Activated T-cell treated with anti-CD3 and anti-CD28 coated beads for 48 hours (primary cell): ENCODE data around the gene P2RY11.

Source experiments
- DNase-seq: peaks from one replicate; pipeline ENCODE4 v3.0.0-alpha.2; 2020; ENCODE audit warnings: low read depth

P2RY11 gene, protein sequence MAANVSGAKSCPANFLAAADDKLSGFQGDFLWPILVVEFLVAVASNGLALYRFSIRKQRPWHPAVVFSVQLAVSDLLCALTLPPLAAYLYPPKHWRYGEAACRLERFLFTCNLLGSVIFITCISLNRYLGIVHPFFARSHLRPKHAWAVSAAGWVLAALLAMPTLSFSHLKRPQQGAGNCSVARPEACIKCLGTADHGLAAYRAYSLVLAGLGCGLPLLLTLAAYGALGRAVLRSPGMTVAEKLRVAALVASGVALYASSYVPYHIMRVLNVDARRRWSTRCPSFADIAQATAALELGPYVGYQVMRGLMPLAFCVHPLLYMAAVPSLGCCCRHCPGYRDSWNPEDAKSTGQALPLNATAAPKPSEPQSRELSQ

DNA sequence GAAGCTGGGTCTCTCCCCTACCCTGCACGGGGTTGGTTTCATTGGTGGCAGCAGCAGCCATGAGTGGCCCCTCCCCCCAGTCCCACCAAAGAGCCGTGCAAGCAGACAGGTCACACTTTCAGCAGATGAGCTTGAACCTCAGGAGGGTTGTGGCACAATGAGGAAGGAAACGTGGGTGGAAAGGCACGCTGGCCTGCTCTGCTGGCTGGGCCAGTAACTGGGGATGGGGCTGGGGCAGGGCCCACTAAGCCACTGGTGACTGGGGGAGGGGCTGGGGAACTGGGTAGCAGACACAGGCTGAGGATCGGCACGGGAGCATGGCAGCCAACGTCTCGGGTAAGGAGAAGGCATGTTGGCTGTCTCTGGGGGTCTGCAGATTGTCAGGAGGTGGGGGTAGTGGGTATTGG is at the start of gene P2RY11:
P2RY11 (plus strand) TSS at position 289 of the 407 bp plus-strand sequence; CDS start at position 318, 29 bp downstream.
- peak; percentile 55 for DNase-seq

DNA sequence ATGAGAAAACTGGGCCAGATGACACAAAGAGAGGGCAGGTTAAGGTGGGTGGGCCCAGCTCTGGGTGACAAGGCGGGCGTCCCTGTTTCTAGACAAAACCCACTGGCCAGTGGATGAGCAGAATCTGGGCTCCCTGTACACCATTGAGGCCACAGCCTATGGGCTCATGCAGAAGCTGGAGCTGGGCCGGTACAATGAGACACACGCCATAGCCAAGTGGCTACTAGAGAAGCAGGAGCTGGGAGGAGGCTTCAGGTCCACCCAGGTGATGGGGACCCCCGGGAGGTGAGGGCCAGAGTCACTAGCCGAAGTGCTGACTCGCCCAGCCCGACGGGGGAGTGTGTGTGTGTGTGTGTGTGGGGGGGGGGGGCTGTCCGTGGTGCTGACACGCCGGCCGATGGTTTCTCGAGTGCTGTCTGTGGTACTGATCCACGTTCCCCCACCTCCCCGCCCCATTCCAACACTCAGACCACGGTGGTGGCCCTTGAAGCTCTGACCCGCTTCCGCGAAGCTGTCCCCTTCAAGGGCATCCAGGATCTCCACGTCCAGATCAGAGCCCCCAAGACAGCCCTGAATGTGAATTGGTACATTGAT is 49.7 kb upstream of the P2RY11 start:
- no peak for DNase-seq

DNA sequence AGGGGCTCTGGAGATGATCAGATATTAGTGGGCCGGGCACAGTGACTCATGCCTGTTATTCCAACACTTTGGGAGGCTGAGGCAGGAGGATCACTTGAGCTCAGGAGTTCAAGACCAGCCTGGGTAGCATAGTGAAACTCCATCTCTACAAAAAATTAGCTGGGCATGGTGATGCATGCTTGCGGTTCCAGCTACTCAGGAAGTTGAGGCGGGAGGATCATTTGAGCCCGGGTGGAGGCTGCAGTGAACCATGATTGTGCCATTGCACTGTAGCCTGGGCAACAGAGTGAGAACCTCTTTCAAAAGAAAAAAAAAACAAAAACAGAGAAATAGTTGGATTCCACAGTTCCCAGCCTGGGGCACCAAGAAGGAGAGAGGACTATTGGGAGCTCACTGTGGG is 43.3 kb upstream of the P2RY11 start:
- no peak for DNase-seq

DNA sequence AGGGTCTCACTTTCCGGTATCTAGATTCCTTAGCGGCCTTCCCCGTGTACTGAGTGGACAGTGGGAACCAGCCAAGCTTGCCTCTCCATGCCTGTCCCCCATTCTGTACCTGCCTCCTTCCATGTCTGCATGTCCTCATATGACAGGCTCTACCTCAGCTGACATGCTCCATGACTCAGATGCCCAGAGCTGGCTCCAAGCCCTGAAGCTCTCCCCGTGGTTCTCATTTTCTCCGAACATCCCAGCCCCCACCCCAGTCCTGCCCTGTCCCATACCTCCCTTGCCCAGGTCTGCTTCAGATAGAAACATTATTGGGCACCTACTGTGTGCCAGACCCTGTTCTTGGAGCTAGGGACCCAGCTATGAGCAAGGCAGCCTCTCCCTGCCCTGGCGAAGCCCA is 42.4 kb upstream of the P2RY11 start:
- DNase-seq: no peak

DNA sequence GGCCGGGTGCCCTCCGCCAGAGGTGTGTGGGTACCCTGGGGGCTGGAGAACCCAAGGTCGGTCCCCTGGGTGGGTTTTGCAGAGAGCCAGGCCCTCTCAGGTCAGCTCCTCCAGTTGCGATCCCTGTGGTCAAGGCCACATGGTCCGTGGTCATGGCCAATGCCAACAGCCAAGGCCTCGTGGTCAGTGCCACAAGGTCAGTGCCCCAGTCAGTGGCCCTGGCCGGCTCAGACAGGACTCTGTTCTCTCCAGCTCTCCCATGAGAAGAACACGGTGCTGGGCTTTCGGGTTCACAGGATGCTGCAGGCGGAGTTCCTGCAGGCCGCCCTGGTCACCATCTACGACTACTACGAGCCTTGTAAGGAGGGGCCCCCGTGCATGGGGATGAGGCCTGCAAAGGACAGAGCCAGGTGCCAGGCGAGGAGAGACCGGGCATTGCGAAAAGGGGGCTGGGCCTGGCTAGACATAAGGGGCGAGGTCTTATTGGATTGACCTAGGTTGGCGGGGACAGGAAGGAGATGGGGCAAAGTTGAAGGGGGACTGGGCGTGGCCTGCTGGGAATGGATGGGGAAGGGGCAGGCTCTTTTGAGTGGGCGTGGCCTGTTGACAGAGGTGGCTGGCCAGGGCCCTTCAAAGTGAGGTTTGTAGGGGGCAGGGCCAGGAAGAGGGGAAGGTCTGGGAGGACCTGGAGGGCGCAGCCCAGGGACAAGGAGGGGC is 40.6 kb upstream of the P2RY11 start:
- no peak for DNase-seq

DNA sequence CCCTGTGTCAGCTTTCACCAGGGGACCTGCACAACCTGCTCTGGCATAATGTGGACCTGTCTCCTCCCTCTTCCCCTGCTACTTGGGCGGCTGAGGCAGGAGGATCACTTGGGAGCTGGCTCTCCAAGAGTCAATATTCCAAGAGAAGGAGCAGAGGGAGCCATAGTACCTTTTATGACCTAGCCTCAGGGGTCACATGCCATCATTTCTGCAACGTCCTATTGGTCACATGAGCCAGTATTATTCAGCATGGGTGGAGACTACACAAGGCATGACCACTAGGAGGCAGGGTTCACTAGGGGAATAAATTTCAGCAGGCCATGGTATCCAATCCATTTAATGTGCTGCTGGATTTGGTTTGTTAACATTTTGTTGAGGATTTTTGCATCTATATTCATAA is 37.3 kb upstream of the P2RY11 start:
- DNase-seq: peak; percentile 46

DNA sequence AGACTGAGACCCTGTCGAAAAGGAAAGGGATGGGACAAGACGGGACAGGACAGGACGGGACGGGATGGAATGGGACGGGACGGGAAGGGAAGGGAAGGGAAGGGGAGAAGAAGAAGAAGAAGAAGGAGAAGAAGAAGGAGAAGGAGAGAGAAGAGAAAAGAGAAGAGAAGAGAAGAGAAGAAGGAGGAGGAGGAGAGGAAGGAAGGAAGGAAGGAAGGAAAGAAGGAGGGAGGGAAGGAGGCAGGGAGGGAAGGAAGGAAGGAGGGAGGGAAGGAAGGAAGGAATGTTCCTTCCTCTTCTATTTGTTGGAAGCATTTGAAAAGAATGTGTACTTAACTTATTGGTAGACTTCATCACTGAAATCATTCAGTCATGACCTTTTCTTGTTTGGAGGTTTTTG is 35.0 kb upstream of the P2RY11 start:
- DNase-seq: no peak

DNA sequence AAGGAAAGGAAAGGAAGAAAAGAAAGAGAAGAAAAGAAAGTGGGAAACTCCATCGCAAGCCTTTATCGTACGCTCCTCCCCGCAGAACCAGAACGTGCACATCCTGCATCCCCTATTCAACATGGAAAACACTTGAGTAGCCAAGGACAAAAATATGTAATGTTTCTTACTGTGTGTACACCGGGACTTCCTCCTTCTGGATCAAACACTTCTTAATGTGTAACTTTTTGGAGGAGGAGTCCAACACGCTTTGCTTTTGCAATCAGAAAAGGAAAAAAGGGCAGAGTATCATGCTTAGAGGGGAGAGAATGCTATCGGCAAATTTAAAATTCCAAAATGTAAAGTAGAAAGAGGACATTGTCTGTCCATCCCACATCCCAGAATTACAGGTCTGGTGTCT is 33.2 kb upstream of the P2RY11 start:
- no peak for DNase-seq

DNA sequence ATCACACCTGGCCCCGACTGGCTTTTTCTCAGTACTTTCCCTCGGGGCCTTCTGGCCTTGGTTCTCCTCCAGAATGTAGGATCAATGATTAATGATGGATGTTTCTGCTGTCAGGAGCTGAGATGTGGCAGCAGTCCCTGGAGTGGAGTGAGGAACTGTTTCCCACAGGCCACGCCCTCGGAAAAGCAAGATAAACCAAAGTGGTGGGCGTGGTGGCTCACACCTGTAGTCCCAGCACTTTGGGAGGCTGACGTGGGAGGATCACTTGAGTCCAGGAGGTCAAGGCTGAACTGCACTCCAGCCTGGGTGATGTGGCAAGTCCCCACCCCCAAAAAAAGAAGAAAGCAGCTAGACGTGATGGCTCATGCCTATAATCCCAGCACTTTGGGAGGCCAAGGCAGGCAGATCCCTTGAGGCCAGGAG is 32.5 kb upstream of the P2RY11 start:
- no peak for DNase-seq

DNA sequence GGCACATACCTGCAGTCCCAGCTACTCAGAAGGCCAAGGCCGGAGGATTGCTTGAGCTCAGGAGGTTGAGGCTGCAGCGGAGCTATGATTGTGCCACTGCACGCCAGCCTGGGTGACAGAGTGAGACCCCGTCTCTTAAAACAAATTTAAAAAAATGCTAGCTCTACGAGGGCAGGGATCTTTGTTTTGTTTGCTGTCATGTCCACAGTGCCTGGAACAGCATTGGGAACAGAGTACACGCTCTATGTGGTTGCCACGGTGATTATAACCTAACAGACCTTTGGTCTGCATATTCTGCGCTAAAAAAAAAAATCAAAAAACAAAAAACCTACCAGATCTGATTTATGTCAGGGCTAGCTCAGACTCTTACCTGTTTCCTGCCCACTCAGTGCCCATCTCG is 27.6 kb upstream of the P2RY11 start:
- no peak for DNase-seq

DNA sequence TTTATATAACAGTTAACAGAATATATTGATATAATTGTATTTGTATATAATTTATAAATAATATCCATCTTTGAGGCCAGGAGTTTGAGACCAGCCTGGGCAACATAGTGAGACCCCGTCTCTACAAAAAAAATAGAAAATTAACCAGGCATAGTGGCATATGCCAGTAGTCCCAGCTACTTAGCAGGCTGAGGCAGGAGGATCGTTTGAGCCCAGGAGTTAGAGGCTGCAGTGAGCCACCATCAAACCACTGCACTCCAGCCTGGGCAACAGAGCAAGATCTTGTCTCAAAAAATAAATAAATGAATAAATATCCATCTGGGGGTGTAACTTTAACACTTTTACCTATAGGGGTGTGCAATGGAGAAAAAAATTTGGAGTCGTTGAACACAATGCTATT is 26.7 kb upstream of the P2RY11 start:
- DNase-seq: no peak

DNA sequence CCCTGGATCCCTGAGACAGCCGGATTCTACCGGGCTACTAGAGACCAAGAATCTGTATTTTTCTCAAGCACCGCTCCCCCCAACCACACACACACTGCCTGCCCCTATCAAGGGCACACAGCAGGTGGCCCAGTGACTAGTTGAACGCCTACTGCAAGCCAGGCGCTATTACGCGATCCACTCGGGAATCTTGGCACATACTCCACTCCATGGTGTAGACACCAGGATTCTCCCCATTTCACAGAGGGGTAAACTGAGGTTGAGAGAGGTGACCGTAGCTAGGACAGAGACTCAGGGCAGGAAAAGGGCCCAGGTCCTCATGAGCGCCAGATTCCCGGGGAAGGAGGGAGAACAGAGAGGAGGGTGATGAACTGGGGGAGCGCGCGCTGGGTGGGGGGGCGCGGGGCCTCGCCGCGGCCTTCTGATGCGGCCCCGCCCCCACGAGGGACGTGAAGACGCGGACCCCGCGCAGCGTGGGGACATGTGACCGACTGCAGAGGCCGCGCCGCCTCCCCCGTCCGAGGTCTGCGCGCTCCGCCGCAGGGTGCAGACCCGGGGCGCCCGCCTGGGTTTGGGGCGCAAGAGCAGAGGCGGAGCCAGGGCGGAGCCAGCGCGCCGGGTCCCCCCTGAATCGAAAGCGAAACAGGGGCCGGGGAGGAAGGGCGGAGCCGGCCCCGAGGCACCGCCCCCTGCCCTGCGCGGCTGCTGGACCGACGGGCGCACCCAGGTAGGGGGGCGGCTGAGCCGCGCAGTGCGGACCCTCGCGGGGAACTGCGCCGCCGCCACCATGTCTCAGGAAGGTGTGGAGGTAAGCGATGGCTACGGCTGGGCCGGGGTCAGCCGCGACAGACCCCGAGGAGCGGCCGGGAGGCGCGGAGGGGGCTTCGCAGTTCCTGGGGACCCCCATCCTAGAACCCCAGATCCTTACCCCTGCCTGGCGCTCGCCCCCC is 25.6 kb upstream of the P2RY11 start, which contains the start of gene SHFL:
SHFL (plus strand) TSS at position 677 of the 950 bp plus-strand sequence; CDS start at position 788, 111 bp downstream.
- DNase-seq: peak; percentile 81

DNA sequence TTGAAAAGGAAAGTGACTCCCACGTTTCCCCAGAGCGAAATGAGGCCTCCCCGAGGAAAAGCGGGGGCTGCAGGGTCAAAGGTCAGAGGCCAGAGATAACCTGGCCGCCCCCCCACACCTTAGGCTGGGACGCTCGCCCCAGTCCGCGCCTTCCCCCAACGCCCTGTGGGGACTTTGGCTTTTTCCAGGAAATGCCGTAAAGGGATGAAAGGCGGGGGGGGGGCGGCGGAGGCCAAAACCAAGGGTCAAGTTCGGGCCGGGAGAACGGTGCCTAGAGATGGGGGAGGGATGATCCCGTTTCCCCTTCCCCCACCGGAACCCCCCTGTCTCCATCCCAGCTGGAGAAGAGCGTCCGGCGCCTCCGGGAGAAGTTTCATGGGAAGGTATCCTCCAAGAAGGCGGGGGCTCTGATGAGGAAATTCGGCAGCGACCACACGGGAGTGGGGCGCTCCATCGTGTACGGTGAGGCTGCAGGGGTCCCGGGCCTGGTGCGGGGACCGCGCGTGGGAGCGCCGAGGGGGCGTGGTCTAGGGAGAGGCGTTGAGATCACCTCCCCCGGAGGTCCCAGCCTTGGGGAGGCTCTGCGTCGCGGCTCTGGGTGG is 24.8 kb upstream of the P2RY11 start:
- DNase-seq: no peak

DNA sequence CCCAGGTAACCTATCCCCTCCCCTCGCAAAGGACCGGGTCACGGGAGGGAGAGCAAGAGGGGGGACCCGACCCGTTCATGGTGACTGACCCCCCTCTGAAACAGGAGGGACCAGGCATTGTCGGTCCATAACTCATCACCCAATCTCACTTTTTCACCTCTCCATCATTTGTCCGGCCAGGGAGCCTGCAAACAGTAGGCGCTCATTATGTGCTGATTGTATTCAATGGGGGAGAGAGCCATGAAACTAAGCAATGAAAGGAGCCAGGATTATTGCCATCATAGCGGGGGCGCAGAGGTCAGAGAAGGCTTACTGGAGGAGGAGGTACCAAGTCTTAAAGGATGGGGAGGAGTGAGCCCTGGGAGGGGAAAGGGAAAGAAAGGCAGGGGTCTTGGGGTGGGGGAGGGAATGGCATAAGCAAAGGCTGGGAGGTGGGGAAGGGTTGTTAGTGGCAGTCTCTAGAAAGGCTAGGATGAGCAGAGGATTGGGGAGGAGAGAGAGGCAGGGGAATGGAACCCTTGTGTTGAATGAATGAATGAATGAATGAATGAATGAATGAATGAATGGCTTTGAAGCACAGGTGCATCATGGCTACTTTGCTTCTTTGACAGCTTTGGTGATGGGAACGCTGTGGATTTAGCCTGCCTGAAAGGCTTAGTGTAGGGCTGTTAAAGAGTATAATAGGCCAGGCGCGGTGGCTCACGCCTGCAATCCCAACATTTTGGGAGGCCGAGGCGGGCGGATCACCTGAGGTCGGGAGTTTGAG is 24.0 kb upstream of the P2RY11 start:
- DNase-seq: no peak

DNA sequence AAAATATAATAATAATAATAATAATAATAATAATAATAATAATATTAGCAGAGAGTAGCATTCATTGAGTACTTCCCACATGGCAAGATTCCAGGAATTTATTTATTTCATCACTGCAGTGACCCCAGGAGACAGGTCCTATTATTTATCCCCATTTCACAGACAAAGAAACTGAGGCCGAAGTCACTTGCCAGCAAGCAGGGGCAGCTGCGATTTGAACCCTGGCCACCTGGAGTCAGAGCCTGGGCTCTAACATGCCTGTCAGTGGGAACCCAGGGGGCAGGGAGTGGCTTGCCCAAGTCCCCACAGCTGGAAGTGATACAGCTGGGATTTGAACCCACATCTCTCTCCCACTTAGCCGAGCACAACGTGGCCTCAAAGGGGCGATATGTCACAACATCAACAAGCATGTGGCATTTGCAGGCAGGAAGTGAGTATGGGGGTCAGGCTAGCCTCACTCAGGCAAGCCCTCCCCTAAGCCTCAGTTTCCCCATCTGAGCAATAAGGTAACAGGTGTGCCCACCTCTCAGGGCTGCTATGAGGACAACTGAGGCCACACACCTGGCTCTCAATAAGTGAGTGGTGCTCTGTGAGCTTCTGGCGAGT is 22.4 kb upstream of the P2RY11 start:
- no peak for DNase-seq

DNA sequence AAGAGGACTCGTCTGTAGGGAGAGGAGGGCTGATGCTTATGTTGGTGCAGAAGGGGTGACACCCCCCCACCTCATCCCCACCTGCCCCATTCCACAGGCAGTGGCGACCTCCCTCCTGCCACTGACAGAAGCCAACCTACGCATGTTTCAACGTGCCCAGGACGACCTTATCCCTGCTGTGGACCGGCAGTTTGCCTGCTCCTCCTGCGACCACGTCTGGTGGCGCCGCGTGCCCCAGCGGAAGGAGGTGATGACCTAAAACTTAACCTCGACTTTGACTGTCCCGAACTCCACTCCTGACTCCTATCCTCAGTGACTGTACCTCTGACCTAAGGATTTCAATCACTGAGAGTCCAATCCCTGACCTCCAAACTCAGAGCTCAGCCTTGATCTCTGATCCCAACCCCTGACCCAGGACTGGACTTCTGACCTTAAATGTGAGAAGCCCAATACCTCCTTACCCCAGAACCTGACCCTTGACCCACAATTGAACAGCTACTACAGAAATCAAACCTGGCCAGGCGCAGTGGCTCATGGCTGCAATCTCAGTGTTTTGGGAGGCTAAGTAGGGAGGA is 21.6 kb upstream of the P2RY11 start:
- DNase-seq: no peak

DNA sequence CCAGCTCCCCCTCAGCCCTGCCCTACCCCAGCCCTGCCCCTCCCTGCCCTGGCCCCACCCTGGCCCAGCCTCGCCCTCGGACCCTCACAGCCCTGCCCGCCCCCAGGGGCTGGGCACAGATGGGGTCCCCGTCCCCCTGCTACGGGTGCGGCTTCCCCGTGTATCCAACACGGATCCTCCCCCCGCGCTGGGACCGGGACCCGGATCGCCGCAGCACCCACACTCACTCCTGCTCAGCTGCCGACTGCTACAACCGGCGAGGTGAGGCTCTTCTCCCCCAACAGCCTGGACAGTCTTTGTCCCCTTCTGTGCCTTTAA is 20.2 kb upstream of the P2RY11 start:
- DNase-seq: no peak

DNA sequence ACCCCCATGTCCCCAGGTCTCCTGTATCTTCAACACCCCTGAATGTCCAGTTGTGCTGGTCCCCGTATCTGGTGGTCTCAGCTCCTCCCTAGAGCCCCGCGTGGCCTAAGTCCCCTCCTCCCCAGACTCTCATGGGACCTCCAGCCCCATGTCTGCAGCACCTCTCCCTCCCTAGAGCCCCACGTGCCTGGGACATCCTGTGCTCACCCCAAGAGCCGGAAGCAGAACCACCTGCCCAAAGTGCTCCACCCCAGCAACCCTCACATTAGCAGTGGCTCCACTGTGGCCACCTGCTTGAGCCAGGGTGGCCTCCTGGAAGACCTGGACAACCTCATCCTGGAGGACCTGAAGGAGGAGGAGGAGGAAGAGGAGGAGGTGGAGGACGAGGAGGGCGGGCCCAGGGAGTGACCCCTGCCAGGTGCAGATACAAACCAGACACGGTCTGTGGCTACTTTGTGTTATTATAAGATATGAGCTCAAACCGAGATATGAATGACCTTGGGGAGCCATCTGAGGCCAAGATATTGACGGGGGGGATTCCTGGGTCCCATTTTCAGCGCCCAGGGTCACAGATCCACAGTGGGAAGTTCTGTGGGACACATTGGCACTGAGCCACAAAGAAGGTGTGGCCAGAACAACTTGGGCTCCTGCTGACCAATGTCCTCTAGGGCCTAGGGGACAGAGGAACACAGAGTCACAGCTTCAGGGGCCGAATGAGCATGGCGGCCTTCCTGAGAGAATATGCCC is 19.4 kb upstream of the P2RY11 start:
- DNase-seq: no peak

DNA sequence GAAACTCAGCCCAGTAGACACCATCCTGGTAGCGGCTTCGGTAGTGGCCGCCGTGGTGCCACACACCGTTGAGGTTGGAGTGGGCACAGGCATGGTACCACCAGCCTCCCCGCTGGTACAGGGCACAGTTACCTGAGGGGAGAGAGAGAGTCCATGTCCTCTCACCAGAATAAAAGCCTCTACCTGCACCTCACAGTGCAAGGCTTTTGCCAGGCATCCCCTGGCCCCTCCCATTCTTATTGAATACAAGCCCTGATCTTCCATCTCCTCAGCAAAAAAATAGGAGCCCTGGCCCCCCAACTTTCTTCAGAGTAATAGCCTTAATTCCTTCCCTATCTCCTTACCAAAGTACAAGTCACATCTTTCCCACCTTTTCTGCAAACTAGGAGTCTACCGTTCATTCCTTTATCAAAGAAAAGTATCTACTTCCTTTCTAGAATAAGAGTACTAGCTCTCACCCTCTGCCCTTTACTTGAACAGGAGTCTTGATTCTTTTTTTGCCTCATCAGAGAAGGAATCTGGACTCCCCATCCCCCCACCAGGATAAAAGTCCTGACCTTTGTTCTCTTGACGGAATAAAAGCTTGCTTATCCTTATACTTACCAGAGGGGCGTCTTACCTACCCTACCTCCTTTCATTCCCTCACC is 18.7 kb upstream of the P2RY11 start:
- DNase-seq: no peak
